ENCODE measurements around the gene FUBP3. TPM values are rescaled to one million over a fixed set of nuclear protein-coding genes. Genes with fewer than 3 reads are reported as not detected.

The FUBP3 gene
- total and polyA plus RNA-seq, 5 experiments from 2014 or later = 27.4 to 51.6 (median 34.9) TPM

- ATAC-seq (no peak), DNase-seq (no peak)
- Mint-ChIP-seq H3K4me3 (no peak overlapping the region), H3K27ac (peak overlapping the region in 2 of 10 donors; percentile 6 to 79), H3K4me1 (peaks cover 3 to 16% (median 7%) of the 10 kb centered on the region in 4 donors), H3K9me3 (no peaks in the 10 kb centered on the region), H3K27me3 (peaks cover 24 to 61% (median 34%) of the 10 kb centered on the region in 5 donors), H3K36me3 (peaks cover 0 to 2% (median 0%) of the 10 kb centered on the region in 3 donors)
- POLR2A ChIA-PET = no interaction called here
Measured at GRCh38 chr9:130542457-130543228, 36.7 kb upstream of the FUBP3 start.

GRCh38 chr9:130543368-130543767 is 36.0 kb upstream of the FUBP3 start:
- ATAC-seq (no peak), DNase-seq (no peak)
- Mint-ChIP-seq H3K36me3 (no peaks in the 10 kb centered on the region), H3K27ac (peak overlapping the region in 1 of 10 donors; percentile 79), H3K4me1 (peaks cover 0 to 13% (median 3%) of the 10 kb centered on the region in 4 donors), H3K4me3 (no peak overlapping the region), H3K9me3 (no peaks in the 10 kb centered on the region), H3K27me3 (peaks cover 18 to 53% (median 27%) of the 10 kb centered on the region in 5 donors)
- POLR2A ChIA-PET = no interaction called here

GRCh38 chr9:130543859-130544258 is 35.5 kb upstream of the FUBP3 start:
- no peak overlapping the region for H3K27ac Mint-ChIP-seq
- no peak overlapping the region for H3K4me3 Mint-ChIP-seq

GRCh38 chr9:130544364-130544763 is 35.0 kb upstream of the FUBP3 start:
- Mint-ChIP-seq H3K9me3 (peaks cover 0 to 7% (median 3%) of the 10 kb centered on the region in 9 donors), H3K27me3 (peaks cover 12 to 45% (median 21%) of the 10 kb centered on the region in 5 donors), H3K36me3 (no peaks in the 10 kb centered on the region), H3K27ac (no peak overlapping the region), H3K4me3 (no peak overlapping the region), H3K4me1 (peaks cover 0 to 13% (median 2%) of the 10 kb centered on the region in 4 donors)
- ATAC-seq (no peak), DNase-seq (peak in 1 of 10 donors; percentile 28)
- POLR2A ChIA-PET = no interaction called here

More at GRCh38 chr9:130543859-130544258, 35.5 kb upstream of the FUBP3 start:
- ATAC-seq (no peak), DNase-seq (no peak)
- Mint-ChIP-seq H3K36me3 (no peaks in the 10 kb centered on the region), H3K9me3 (peaks cover 0 to 2% (median 0%) of the 10 kb centered on the region in 9 donors), H3K27me3 (peaks cover 14 to 49% (median 22%) of the 10 kb centered on the region in 5 donors), H3K4me1 (peaks cover 0 to 13% (median 2%) of the 10 kb centered on the region in 4 donors)
- POLR2A ChIA-PET = no interaction called here

GRCh38 chr9:130548103-130548502 is 31.3 kb upstream of the FUBP3 start:
- Mint-ChIP-seq H3K4me1 (peaks cover 0 to 3% (median 0%) of the 10 kb centered on the region in 4 donors), H3K9me3 (peaks cover 0 to 10% (median 5%) of the 10 kb centered on the region in 9 donors), H3K27me3 (peaks cover 2 to 18% (median 7%) of the 10 kb centered on the region in 5 donors), H3K27ac (no peak overlapping the region), H3K36me3 (peaks cover 0 to 3% (median 3%) of the 10 kb centered on the region in 3 donors), H3K4me3 (no peak overlapping the region)
- DNase-seq (no peak), ATAC-seq (no peak)
- POLR2A ChIA-PET = no interaction called here

- ATAC-seq = no peak
- peaks cover 0 to 3% (median 3%) of the 10 kb centered on the region in 3 donors for H3K36me3 Mint-ChIP-seq
- H3K9me3 Mint-ChIP-seq = peaks cover 0 to 10% (median 5%) of the 10 kb centered on the region in 9 donors
- H3K4me3 Mint-ChIP-seq = no peak overlapping the region
- DNase-seq = no peak
- POLR2A ChIA-PET = no interaction called here
- H3K27ac Mint-ChIP-seq = peak overlapping the region in 2 of 10 donors; percentile 20 to 69
- peaks cover 2 to 10% (median 6%) of the 10 kb centered on the region in 5 donors for H3K27me3 Mint-ChIP-seq
- H3K4me1 Mint-ChIP-seq = no peaks in the 10 kb centered on the region
Measured at GRCh38 chr9:130549093-130549735, 30.2 kb upstream of the FUBP3 start.

- DNase-seq (no peak), ATAC-seq (no peak)
- POLR2A ChIA-PET = interaction anchor here (0.7 kb wide), 1 partner anchor 131 kb away, joined by 8 read pairs; no protein-coding TSS in a partner anchor
- Mint-ChIP-seq H3K4me3 (no peak overlapping the region), H3K36me3 (peaks cover 0 to 3% (median 2%) of the 10 kb centered on the region in 3 donors), H3K4me1 (no peaks in the 10 kb centered on the region), H3K27me3 (peaks cover 2 to 26% (median 10%) of the 10 kb centered on the region in 5 donors), H3K9me3 (peaks cover 0 to 3% (median 0%) of the 10 kb centered on the region in 9 donors), H3K27ac (no peak overlapping the region)
Measured at GRCh38 chr9:130554606-130555005, 24.8 kb upstream of the FUBP3 start.

- DNase-seq (no peak), ATAC-seq (no peak)
- peaks cover 0 to 26% (median 10%) of the 10 kb centered on the region in 5 donors for H3K27me3 Mint-ChIP-seq
- peaks cover 0 to 2% (median 0%) of the 10 kb centered on the region in 9 donors for H3K9me3 Mint-ChIP-seq
- H3K4me1 Mint-ChIP-seq = no peaks in the 10 kb centered on the region
- no peaks in the 10 kb centered on the region for H3K36me3 Mint-ChIP-seq
- H3K4me3 Mint-ChIP-seq = no peak overlapping the region
- H3K27ac Mint-ChIP-seq = no peak overlapping the region
- POLR2A ChIA-PET = no interaction called here
Measured at GRCh38 chr9:130555061-130555460, 24.3 kb upstream of the FUBP3 start.

GRCh38 chr9:130555968-130556367 is 23.4 kb upstream of the FUBP3 start:
- Mint-ChIP-seq H3K9me3 (peaks cover 0 to 2% (median 0%) of the 10 kb centered on the region in 9 donors), H3K4me3 (no peak overlapping the region), H3K4me1 (no peaks in the 10 kb centered on the region), H3K27me3 (peaks cover 0 to 26% (median 10%) of the 10 kb centered on the region in 5 donors), H3K27ac (no peak overlapping the region), H3K36me3 (no peaks in the 10 kb centered on the region)
- POLR2A ChIA-PET = no interaction called here
- DNase-seq (no peak), ATAC-seq (no peak)

GRCh38 chr9:130556396-130557076 is 22.8 kb upstream of the FUBP3 start:
- Mint-ChIP-seq H3K36me3 (no peaks in the 10 kb centered on the region), H3K27ac (peak overlapping the region in 1 of 10 donors; percentile 25), H3K9me3 (no peaks in the 10 kb centered on the region), H3K27me3 (peaks cover 0 to 26% (median 10%) of the 10 kb centered on the region in 5 donors), H3K4me3 (no peak overlapping the region), H3K4me1 (no peaks in the 10 kb centered on the region)
- DNase-seq = no peak
- POLR2A ChIA-PET = no interaction called here
- ATAC-seq = no peak

GRCh38 chr9:130557077-130557468 is 22.3 kb upstream of the FUBP3 start:
- H3K4me1 Mint-ChIP-seq = no peaks in the 10 kb centered on the region
- H3K27me3 Mint-ChIP-seq = peaks cover 0 to 22% (median 10%) of the 10 kb centered on the region in 5 donors
- no peak overlapping the region for H3K27ac Mint-ChIP-seq
- no peak for DNase-seq
- no peak overlapping the region for H3K4me3 Mint-ChIP-seq
- H3K9me3 Mint-ChIP-seq = no peaks in the 10 kb centered on the region
- POLR2A ChIA-PET = interaction anchor here (0.7 kb wide), 1 partner anchor 24 kb away, joined by 3 read pairs; no protein-coding TSS in a partner anchor
- no peak for ATAC-seq
- H3K36me3 Mint-ChIP-seq = no peaks in the 10 kb centered on the region

- POLR2A ChIA-PET = no interaction called here
- Mint-ChIP-seq H3K9me3 (no peaks in the 10 kb centered on the region), H3K36me3 (no peaks in the 10 kb centered on the region), H3K27me3 (peaks cover 4 to 25% (median 15%) of the 10 kb centered on the region in 5 donors), H3K4me1 (no peaks in the 10 kb centered on the region), H3K4me3 (no peak overlapping the region), H3K27ac (no peak overlapping the region)
- no peak for ATAC-seq
- DNase-seq = no peak
Measured at GRCh38 chr9:130561056-130561455, 18.3 kb upstream of the FUBP3 start.
